HG03521 (cell line): ENCODE data around the gene MTUS2.
"Not testable (repeated sequence)": the region's sequence is repeated elsewhere in the genome, so short reads cannot be mapped to it uniquely, and the experiment has no call there.

Experiments used
- ATAC-seq: cut with Tn5 transposase; IDR thresholded peaks from one replicate; pipeline ENCODE4 v1.9.1; 2021; ENCODE audit warnings: mild to moderate bottlenecking, moderate library complexity; ENCODE audit not compliant: unreplicated experiment

The MTUS2 gene

DNA sequence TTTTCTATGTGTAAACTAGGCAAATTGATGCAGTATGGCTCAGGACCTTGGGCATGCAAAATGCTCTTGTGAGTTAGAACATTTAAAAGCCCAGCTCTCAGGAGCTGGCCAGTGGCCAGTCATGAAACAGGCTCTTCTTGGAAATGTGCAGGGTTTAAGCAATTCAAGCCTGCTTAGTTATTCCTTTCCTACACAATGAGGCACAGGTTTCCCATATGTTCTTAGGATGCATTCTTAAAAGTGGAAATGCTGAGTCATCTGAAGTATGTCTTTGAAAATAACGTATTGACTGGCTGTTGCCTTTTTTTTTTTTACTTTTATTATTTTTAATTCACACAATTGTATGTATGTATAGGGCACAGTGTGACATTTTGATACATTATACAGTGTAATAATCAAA, 474.7 kb downstream of the MTUS2 start:
- ATAC-seq: no peak

DNA sequence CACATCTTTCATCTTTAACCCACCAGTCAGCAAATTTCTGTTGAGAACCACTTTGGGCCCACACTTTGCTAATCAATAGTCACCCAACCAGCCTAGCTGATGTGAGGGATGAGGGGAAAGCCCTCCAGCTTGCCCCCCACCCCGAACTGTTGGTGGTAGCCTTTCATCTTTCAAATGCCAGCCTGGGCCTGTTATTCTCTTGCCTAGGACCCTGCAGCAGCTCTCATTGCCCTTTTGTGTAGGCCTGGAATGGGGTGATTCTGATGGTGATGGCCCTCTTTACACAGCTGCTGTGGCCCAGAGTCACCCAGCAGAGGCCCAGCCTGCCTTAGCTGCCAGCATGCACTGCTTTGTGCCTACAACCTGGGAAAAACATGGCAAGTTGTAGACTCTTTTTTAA, 480.9 kb downstream of the MTUS2 start:
- no peak for ATAC-seq

DNA sequence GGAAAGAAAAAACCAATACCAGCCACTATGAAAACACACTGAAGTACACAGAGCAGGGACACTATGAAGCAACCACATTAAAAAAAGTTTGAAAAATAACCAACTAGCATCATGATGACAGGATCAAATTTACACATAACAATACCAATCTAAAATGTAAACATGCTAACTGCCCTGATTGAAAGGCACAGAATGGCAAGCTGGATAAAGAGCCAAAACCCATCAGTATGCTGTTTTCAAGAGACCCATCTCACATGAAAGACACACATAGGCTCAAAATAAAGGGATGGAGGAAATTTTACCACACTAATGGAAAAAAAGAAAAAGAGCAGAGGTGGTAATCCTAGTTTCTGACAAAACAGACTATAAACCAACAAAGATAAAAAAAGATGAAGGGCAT, 484.0 kb downstream of the MTUS2 start:
- ATAC-seq: no peak

DNA sequence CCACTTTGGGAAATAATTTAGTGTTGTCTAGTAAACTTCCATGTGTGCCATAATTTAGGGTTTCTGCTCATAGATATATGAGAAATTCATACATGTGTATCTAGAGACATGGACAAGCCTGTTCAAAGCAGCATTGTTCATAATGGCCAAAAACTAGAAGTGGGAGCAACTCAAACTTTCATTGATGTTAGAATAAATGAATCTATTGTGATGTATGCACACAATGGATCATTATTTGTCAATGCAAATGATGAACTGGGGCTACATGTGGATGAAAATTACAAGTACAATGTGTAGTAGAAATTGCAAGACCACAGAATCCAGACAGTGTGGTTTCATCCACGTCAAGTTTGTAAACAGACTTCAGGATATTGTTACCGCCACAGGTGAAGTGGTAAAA, 490.7 kb downstream of the MTUS2 start:
- ATAC-seq: no peak

DNA sequence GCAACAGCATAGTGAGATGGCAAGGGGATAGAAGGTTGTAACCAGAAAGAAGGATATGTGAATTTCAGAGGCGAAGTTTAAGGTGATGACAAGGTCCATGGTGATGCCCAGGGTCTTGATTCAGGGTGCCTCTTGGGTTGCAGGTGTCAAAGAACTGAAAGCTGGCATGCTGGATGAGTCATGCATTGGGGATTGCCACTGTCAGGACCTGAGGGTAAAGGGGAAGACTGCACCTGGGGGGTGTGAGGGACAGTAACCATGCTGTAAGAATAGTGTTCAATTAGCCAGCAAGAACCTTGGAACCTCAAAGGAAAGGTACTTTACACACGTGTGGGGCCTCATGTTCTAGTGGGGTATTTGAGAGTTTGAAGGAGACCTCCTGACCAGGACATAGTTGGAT, 495.7 kb downstream of the MTUS2 start:
- ATAC-seq: no peak

DNA sequence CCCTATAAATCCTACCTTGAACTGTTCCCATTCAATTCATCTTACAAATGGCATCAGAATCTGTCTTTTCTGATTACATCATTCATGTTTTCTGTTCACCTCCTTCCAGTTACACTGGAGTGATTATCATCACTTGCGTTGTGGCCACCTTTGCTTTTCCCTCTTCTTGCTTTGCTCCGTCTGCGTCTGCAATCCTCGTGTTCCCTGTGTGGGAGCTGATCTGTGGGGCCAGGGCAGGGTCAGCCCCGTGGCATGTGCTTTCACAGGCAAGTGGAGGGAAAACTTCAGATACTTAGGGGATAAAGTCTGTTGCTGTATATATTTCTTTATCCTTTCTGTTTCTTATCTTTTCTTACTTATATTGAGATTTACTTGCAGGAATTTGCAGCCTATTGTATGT, 497.7 kb downstream of the MTUS2 start:
- ATAC-seq: no peak

DNA sequence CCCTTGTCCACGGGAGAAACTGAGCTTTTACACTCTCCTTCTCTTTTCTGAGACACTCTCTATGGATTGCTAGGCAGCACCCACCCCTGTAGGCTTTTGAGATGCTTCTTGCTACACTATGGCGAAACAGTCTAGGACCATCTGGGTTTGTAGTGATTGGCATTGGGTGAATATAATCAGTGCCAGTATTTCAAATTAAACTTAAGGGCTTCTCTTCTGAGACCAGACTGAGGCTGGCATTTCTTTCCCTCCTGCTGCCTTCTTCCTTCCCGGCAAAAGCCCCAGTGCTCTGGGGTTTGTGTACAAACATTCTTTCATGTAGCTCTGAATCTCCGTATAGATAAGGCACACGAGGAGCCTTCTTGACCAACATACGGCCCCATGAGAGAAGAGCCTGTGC, 498.6 kb downstream of the MTUS2 start:
- no peak for ATAC-seq

DNA sequence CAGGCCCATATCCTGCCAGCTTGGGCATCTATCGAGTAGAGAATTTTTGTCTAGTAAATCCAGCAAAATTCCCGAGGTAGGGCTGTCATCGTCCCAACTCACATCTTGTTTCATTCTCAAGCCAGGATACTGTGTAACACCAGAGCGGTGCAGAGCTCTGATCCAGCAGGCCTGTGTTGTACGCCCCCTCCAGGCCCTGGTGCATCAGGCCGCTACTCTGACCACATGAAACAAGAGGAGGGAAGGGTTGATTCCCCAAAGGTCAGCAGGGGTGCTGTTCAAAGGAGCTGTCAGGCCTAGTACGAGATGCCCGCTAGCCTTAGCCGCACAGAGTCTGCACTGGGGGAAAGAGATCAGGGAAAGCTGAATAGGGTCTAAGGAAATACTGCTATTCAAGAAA, 499.3 kb downstream of the MTUS2 start:
- ATAC-seq: no peak

DNA sequence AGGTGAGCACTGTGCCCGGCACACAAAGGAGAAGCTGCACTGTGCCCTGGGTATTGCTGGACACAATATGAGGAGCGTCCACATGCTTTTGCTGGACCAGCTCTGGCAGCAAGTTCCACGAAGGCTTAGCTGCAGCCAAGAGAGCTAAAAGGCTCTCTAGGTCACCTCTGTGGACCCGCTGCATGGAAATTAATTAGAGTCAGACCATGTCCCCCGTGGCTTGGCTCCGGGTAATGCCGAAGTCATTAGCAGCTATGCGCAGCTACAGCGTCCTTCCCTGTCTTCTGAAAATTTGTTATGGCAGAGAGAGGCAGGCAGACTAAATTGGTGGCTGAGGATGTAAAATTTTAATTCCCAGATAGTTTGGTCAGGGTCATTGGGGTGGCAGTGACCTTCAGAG, 503.8 kb downstream of the MTUS2 start:
- no peak for ATAC-seq

DNA sequence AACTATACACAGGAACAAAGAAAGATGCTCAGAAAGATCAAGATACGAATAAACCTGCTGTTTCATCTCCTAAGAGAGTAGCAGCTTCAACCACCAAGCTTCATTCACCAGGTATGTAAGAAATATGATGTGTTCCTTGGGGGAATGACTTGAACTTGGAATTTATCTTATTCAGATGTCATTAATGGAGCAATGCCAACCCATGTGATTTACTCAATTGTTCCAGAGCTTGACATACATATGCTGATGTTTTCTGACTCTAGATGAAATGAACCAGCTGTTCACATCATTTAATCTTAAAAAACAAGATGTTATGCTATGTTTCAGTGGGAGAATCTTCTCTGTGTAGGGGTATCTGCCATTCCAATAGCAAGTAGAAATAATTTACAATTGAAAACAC, 504.5 kb downstream of the MTUS2 start:
- ATAC-seq: no peak

DNA sequence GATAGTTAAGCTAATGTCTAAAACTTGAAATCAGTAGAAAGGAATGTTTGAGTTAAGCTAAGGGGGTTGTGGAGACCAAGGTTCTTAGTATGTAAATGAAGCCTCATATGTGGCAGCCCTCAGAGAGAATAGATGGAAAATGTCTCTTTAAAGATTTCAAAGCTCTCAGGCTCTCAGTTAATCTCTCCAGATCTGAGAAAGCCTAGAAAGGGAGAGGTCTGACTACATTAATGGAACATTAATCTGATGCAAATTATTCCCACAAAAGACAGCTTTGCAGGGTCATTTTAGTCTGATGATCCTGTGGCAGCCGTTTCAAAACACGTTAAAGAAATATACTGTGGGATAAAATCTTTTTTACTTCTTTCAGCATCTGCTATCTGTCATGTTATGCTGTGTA, 508.4 kb downstream of the MTUS2 start:
- no peak for ATAC-seq

DNA sequence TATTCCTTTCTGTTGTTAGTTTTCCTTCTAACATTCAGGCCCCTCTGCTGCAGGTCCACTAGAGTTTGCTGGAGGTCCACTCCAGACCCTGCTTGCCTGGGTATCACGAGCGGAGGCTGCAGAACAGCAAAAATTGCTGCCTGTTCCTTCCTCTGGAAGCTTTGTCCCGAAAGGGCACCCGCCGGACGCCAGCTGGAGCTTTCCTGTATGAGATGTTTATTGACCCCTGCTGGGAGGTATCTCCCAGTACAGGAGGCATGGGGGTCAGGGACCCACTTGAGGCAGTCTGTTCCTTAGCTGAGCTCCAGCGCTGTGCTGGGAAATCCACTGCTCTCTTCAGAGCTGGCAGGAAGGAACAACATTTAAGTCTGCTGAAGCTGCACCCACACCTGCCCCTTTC, 516.2 kb downstream of the MTUS2 start:
- ATAC-seq: no peak

DNA sequence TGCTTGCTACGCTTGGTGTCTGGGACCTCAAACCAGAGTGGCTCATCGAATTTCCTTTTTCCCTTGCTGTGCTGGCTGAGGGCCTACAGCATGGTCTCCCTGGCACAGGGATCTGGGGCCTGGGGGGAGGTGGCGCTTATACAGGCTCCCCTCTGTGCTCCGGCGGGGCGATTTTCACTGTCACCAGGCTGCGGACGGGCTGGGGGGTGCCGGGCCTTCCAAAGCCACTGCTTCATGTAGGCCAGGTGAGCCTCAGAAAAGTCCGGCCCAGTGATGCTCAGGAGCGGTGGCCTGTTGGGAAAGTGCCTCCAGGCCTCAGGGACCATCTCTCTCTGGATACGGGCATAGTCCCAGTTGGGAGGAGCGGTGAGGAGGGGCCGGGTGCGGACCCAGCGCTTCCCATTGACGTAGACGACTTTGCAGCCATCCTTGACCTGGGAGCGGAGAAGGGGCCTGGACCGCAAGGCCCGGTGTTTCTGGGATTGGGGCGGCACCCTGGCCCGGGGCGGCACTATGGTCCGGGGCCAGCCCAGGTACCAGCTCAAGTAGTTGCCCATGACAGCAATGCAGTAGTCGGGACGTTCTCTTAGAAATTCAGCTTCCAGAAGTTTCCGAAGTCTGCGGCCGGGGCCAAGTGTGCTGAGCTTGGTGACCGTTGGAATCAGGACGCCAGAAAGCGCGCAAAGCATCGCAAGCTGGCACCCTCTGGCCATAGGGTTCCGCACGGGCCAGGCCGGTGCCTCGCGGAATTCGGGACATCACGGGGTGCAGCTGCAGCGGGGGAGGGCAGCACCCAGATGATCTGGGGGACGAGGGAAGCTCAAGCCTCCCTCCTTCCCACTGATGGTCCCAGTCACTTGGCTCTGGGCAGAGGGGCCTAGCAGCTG, 519.5 kb downstream of the MTUS2 start:
- no peak for ATAC-seq

DNA sequence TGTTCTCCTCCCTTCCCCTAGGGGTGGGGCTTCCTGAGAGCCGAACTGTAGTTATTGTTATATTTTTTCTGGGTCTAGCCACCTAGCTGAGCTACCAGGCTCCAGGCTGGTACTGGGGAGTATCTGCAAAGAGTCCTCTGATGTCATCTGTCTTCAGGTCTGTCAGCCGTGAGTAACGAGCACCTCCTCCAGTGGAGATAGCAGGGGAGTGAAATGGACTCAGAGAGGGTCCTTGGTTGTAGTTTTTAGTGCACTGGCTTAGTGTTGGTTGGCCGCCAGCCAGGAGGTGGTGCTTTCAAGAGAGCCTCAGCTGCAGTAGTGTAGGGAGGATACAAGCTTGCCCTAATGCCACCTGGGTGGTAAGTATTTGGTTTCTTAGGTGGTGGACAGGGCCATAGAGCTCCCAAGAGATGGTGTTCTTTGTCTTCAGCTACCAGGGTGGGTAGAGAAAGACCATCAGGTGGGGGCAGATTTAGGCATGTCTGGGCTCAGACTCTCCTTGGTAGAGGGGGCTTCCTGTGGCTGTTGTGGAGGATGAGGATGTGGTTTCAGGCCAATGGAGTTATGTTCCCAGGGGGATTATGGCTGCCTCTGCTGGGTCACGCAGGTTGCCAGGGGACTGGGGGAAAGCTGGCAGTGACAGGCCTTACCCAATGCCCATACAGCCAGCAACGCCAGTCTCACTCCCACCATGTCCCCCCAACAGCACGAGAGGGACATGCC, 525.9 kb downstream of the MTUS2 start:
- ATAC-seq: not testable (repeated sequence)

DNA sequence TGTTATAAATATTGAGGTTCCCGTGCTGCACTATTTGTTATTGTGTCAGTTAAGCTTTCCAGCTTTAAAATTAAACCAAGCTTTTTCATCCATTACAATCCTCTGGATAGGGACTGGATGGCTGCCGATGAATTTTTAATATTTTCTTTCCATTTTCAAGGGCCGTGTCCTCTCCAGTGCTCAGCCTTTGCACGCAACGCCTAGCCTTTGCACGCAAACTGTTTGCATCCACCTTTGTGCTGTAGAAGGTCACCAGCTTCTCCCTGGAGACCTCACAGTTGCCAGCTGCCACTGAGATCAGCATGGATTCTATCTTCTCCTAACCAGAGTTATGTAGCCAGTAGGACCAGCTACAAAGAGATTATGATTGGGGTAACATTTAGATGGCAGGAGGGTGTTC, 534.9 kb downstream of the MTUS2 start:
- ATAC-seq: no peak

DNA sequence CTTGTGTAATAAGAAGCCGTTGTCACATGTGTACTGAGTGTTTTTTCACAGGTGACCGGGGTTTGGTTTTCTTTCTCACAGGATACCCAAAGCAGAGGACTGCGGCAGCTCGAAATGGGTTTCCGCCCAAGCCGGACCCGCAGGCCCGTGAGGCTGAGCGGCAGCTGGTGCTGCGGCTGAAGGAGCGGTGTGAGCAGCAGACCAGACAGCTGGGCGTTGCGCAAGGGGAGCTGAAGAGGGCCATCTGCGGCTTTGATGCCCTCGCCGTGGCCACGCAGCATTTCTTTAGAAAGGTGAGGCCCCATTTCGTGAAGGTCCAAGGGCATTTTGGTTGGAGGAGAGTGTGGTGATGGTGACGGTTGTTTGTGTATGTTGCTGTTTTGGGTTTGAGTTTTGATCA, 539.0 kb downstream of the MTUS2 start:
- ATAC-seq: no peak

DNA sequence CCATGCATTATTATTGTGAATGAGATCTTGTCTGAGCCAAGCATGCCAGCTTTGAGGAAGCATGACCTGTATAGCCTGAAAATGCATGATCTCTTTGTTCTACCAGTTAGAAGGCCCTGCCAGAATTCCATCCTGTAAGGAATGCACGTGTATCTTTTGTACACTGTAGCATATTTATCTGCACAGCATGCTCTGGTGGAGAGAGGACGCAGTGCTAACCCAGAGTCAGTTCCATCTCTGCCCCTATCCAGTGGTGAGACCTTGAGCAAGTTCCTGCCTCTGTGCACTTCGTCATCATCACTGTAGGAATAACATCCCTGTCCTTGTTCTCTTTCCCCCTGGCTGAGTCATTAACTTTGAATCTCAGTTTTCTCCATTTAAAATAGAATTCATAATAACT, 541.6 kb downstream of the MTUS2 start:
- ATAC-seq: no peak

DNA sequence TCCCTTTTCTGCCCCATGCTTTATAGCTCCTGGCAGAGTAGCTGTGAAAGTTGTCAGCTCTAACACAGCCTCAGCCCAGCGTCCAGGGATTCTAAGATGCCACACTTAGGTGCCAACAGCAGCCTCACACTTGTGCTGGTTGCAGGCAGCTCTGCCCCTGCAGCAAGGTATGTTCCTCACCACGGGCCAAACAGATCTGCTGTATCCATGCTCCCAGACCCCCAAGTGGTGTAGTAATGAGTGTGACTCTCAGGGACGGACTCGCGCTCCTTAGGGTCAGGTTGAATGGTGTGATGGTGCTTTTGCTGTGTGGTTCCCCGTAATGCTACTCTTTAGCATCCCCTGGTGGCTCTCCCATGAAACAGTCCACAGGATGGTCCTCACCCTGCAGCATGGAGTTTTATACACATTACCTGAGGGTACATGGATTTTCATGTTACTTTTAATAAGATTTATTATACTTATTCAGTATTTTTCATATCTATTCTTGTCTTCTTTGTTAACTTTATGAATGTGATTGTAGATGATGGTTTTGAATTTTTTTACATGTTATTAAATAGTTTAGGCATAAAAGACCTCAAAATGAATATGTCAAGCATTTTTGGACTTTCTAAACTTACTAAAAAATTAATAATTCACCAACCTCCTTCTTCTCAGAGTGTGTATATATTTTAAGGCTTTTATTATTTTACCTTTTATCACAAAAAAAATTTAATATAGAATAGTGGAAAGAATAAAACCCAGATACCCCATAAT, 542.9 kb downstream of the MTUS2 start:
- ATAC-seq: peak; percentile 84

DNA sequence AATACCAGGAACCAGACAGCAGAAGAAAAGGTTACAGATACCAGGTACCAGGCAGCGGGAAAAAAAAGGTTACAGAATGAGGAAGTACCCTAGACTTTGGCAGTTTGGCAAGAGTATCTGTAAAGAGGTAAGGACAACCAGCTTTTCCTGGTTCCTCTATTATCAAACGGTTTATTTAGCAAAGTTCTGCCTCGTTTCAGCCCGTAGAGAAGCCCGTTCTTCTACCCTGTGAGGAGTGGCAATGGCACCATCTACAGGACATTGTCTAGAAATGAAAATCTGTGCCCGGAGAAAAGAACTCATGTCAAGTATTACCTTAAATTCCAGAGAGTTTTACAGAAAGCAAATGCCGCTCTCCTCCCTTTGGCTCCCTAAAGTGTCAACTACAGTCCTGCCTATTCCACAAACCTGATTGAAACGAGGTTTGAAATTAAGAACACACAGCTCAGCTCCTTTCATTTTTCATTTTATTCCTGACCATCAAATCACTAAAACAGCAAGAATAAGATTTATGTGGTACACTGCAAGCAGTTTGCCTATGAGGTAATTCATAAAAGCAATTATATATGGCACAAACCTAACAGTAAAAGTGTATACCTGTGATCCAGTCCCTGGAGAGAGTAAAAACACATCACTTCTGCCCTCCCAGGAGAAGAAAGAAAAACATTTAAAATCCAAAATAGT, 549.1 kb downstream of the MTUS2 start:
- no peak for ATAC-seq

DNA sequence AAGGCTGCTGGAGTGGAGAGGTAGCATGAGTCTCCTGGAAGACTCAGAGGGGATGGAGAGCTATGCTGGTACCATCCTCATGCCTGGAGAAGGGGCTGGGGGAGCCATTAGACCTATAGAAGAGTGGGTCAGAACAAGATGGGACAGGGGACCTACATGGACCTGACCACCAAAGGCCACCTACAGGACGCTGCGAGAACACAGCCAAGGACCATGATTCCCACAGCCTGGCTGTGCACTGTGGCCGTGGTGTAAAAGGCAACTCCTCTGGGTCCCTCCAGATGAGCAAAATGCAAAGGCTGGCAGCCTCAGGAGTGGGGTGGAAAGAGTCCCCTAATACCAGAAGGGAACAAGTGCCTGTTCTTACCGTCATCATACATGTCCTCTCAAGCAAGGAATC, 559.1 kb downstream of the MTUS2 start:
- no peak for ATAC-seq

DNA sequence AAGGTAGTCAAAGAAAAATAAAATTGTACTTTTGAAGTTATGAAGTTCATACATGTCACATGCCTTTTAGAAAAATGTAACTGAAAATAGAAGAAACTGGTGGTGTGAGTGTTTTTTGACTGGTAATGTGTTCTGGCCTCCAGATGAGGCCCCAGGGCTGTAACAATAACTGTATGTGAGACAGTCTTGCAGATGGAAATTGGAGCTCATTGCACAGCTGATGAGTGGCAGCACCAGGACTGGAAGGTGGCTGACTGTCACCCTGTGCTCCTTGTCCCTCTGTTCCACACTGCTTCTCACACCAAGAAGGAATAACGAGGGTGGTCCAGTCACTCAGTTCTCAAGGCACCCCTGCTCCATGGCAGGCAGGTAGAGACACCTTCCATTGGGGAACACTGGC, 559.7 kb downstream of the MTUS2 start:
- ATAC-seq: no peak
